Urinary bladder (tissue), 4 donors: ENCODE measurements around the gene MKRN2. TPM values are rescaled to one million over a fixed set of nuclear protein-coding genes. Genes with fewer than 3 reads are reported as not detected.

Source experiments
- DNase-seq: peaks from one replicate; pipeline ENCODE4 v3.0.0-alpha.2; 2015; ENCODE audit errors: extremely low spot score
- H3K27ac ChIP-seq: one replicate; pipeline ENCODE4 v1.5.1; 2013; ENCODE audit warnings: low read depth, mild to moderate bottlenecking, moderate library complexity
- H3K36me3 ChIP-seq: one replicate; pipeline ENCODE4 v1.6.1; 2013; ENCODE audit warnings: mild to moderate bottlenecking, moderate library complexity; ENCODE audit not compliant: insufficient read depth
- H3K4me1 ChIP-seq: one replicate; pipeline ENCODE4 v1.6.1; 2013; ENCODE audit warnings: mild to moderate bottlenecking, moderate library complexity; ENCODE audit not compliant: insufficient read depth
- H3K4me3 ChIP-seq: one replicate; pipeline ENCODE4 v1.5.1; 2013; ENCODE audit warnings: low read depth, low read length
- WGBS: extraction: QIAGEN DNeasy Blood & Tissue Kit; methylation state at CpG from one replicate; pipeline ENCODE4 v1.1.7; 2013; 5-methylcytosine and 5-hydroxymethylcytosine counted together
- polyA plus RNA-seq: library from polyadenylated mRNA; stranded (reverse); fragments of 200-250 nt; gene quantifications from one replicate; pipeline ENCODE4 v1.2.3, GENCODE V29; 2013
- total RNA-seq: library from RNA; depleted of rRNA; stranded (reverse); fragments of >200 nt; gene quantifications from one replicate; pipeline ENCODE4 v1.2.3, GENCODE V29; 2014
- donor health status: healthy with polysubstance abuse.
- donor health status: healthy.

The MKRN2 gene
- total and polyA plus RNA-seq, 2 donors, result 27.8 to 33.6 TPM

GRCh38 chr3:12561397-12561796 lies 4.5 kb downstream of the MKRN2 start:
- Histone ChIP-seq H3K36me3 (no peaks in the 10 kb centered on the region), H3K4me1 (peaks cover 2% of the 10 kb centered on the region), H3K4me3 (no peak overlapping the region), H3K27ac (no peak overlapping the region)
- 86% methylated on average over 2 of the region's 2 CpGs for WGBS
- DNase-seq, result no peak

DNA sequence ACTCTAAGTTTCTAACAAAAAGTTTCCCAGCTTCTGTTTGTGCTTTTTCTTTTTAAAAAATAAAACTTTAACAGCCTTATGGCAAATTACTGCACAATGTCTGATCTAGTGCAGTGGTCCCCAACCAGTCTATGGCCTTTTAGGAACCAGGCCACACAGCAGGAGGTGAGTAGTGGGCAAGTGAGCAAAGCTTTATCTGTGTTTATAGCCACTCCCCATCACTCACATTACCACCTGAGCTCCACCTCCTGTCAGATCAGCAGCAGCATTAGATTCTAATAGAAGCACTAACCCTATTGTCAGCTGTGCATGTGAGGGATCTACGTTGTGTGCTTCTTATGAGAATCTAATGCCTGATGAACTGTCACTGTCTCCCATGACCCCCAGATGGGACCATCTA lies 5.6 kb downstream of the MKRN2 start:
- peaks cover 2% of the 10 kb centered on the region for H3K4me1 ChIP-seq
- no peak overlapping the region for H3K4me3 ChIP-seq
- no peaks in the 10 kb centered on the region for H3K36me3 ChIP-seq
- WGBS, result 68% methylated on average over 1 of the region's 1 CpG
- no peak overlapping the region for H3K27ac ChIP-seq
- DNase-seq, result no peak

DNA sequence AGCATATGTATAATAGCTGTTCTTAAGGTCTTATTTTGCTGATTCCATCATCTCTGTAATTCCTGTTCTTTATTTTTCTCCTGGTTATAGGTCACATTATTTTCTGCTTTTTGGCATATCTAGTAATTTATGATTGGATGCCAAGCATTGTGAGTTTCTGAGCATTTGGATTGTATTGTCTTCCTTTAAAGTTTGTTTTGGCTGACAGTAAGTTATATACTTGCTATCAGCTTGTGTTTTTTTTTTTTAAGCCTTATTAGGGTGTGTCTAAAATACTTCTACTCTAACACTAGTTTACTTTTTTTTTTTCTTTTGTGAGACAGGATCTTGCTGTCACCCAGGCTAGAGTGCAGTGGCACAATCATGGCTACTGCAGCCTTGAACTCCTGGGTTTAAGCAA lies 10.1 kb downstream of the MKRN2 start:
- no peaks in the 10 kb centered on the region for H3K4me1 ChIP-seq
- DNase-seq, result no peak
- no peak overlapping the region for H3K4me3 ChIP-seq
- H3K36me3 ChIP-seq, result peaks cover 5% of the 10 kb centered on the region
- H3K27ac ChIP-seq, result no peak overlapping the region

DNA sequence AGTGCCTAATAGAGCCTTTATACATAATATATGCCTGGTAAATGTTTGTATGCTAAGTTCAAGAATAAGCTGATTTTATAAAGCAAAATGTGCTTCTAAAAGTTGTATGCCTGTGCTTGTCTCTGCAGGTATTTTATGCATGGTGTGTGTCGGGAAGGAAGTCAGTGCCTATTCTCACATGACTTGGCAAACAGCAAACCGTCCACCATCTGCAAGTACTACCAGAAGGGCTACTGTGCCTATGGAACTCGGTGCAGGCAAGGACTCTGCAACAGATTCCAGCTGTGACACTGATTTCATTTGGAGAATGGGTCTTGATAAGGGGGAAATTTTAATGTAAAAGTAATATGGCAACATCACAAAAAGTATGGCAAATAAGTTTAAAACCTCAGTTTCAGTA lies 11.9 kb downstream of the MKRN2 start:
- Histone ChIP-seq H3K4me1 (no peaks in the 10 kb centered on the region), H3K27ac (no peak overlapping the region), H3K36me3 (peaks cover 6% of the 10 kb centered on the region), H3K4me3 (no peak overlapping the region)
- no peak for DNase-seq
- 70% methylated on average over 3 of the region's 3 CpGs for WGBS

DNA sequence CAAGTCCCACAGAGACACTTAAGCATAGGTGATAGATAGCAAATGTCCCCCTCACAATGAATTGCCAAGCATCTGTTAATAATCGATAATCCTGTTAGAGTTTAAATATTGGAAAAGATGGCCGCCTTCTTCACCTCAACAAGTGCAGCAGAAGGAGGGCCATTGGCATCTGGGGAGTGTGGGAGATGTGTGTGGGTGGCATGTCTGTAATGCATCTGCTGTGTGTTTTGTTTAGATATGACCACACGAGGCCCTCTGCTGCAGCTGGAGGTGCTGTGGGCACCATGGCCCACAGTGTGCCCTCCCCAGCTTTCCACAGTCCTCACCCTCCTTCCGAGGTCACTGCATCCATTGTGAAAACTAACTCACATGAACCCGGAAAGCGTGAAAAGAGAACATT lies 12.9 kb downstream of the MKRN2 start:
- WGBS, result 89% methylated on average over 6 of the region's 6 CpGs
- peaks cover 9% of the 10 kb centered on the region for H3K36me3 ChIP-seq
- H3K4me3 ChIP-seq, result no peak overlapping the region
- DNase-seq, result no peak
- no peak overlapping the region for H3K27ac ChIP-seq
- H3K4me1 ChIP-seq, result no peaks in the 10 kb centered on the region

DNA sequence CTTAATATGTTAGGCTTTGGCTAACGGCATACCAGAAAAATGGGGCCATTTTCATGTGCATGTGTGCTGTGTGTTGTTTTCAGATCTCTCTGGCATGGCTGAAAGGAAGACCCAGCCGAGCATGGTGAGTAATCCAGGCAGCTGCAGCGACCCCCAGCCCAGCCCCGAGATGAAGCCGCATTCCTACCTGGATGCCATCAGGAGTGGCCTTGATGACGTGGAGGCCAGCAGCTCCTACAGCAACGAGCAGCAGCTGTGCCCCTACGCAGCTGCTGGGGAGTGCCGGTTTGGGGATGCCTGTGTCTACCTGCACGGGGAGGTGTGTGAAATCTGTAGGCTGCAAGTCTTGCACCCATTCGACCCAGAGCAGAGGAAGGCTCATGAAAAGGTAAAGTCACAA lies 15.1 kb downstream of the MKRN2 start:
- 93% methylated on average over 11 of the region's 11 CpGs for WGBS
- peaks cover 11% of the 10 kb centered on the region for H3K36me3 ChIP-seq
- no peak for DNase-seq
- no peak overlapping the region for H3K4me3 ChIP-seq
- no peaks in the 10 kb centered on the region for H3K4me1 ChIP-seq
- H3K27ac ChIP-seq, result no peak overlapping the region

GRCh38 chr3:12574131-12574530 lies 17.2 kb downstream of the MKRN2 start:
- peaks cover 10% of the 10 kb centered on the region for H3K36me3 ChIP-seq

DNA sequence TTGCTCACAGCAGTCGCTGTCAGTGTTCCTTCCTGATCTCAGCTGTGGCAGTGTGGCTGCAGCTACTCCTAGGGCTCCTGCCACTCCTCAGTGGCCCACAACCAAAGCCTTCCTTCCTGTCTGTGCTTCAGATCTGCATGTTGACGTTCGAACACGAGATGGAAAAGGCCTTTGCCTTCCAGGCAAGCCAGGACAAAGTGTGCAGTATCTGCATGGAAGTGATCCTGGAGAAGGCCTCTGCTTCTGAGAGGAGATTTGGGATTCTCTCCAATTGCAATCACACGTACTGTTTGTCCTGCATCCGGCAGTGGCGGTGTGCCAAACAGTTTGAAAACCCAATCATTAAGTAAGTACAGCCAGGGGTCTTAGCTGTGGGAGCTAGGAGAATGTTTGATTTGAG lies 17.8 kb downstream of the MKRN2 start:
- H3K27ac ChIP-seq, result no peak overlapping the region
- no peaks in the 10 kb centered on the region for H3K4me1 ChIP-seq
- H3K36me3 ChIP-seq, result peaks cover 10% of the 10 kb centered on the region
- WGBS, result 68% methylated on average over 7 of the region's 7 CpGs
- H3K4me3 ChIP-seq, result no peak overlapping the region
- no peak for DNase-seq

More at GRCh38 chr3:12574131-12574530, 17.2 kb downstream of the MKRN2 start:
- H3K27ac ChIP-seq, result no peak overlapping the region
- H3K4me1 ChIP-seq, result no peaks in the 10 kb centered on the region
- 94% methylated on average over 6 of the region's 6 CpGs for WGBS
- no peak for DNase-seq
- no peak overlapping the region for H3K4me3 ChIP-seq

- no peak overlapping the region for H3K4me3 ChIP-seq
- no peak for DNase-seq
- no peaks in the 10 kb centered on the region for H3K4me1 ChIP-seq
- peaks cover 8% of the 10 kb centered on the region for H3K36me3 ChIP-seq
- WGBS, result 90% methylated on average over 5 of the region's 5 CpGs
- H3K27ac ChIP-seq, result no peak overlapping the region
These were observed 20.5 kb downstream of the MKRN2 start for GRCh38 chr3:12577379-12577778.

DNA sequence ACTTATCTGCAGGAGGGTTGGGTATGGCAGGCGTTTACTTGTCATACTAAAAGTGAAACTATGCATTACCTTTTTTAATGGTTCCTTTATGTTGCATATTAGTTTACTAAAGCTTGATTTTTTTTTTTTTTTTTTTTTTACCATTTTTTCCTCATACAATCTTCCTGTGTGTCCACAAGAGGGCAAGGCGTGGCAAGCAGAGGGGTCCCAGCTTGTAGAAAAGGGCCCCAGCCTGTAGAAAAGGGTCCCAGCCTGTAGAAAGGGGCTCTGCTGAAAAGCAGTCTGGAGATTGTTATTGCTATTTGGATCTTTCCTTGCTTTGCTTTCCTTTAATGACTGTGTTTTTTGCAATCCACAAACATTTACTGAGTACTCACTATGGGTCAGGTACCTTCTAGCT lies 21.9 kb downstream of the MKRN2 start:
- H3K27ac ChIP-seq, result no peak overlapping the region
- no peaks in the 10 kb centered on the region for H3K4me1 ChIP-seq
- no peak overlapping the region for H3K4me3 ChIP-seq
- DNase-seq, result no peak
- peaks cover 6% of the 10 kb centered on the region for H3K36me3 ChIP-seq
- 84% methylated on average over 2 of the region's 2 CpGs for WGBS

DNA sequence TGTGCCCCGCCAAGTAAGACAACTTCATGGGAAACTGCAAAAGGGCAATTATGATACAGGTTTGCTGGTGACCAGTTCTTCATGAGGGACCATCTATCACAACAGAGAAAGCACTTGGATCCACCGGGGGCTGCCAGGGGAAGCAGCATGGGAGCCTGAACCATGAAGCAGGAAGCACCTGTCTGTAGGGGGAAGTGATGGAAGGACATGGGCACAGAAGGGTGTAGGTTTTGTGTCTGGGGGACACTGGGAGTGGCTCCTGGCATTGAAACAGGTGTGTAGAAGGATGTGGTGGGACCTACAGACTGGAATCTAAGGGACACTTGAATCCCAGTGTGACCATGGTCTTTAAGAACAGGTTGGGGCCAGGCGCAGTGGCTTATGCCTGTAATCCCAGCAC lies 22.6 kb downstream of the MKRN2 start:
- 87% methylated on average over 3 of the region's 3 CpGs for WGBS
- DNase-seq, result no peak
- no peak overlapping the region for H3K27ac ChIP-seq
- peaks cover 3% of the 10 kb centered on the region for H3K36me3 ChIP-seq
- H3K4me3 ChIP-seq, result no peak overlapping the region
- no peaks in the 10 kb centered on the region for H3K4me1 ChIP-seq

DNA sequence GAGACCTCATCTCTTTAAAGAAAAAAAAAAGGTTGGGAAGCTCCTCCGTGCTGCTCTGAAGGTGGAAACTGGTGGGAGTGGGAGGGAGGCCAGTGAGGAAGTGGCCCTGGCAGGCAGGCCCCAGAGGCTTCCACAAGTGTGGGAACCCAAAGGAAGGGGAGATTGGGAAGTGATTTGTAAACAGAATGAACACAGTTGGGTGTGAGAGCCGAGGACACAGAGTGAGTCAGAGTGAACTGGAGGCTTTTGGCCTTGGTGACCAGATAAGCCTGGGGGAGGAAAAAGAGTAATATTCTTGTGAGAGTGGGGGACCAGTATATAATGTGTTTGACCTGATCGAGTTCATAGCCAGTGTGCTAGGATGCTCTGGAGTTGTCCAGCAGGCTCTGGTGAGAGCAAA lies 23.0 kb downstream of the MKRN2 start:
- no peak for DNase-seq
- 59% methylated on average over 3 of the region's 3 CpGs for WGBS
- peaks cover 3% of the 10 kb centered on the region for H3K36me3 ChIP-seq
- H3K4me3 ChIP-seq, result no peak overlapping the region
- no peaks in the 10 kb centered on the region for H3K4me1 ChIP-seq
- H3K27ac ChIP-seq, result no peak overlapping the region

GRCh38 chr3:12582730-12583129 lies 25.8 kb downstream of the MKRN2 start:
- WGBS, result 85% methylated on average over 4 of the region's 4 CpGs
- Histone ChIP-seq H3K27ac (no peak overlapping the region), H3K36me3 (no peaks in the 10 kb centered on the region), H3K4me1 (no peaks in the 10 kb centered on the region), H3K4me3 (no peak overlapping the region)
- DNase-seq, result no peak

- Histone ChIP-seq H3K36me3 (no peaks in the 10 kb centered on the region), H3K4me1 (no peaks in the 10 kb centered on the region), H3K27ac (no peak overlapping the region), H3K4me3 (no peak overlapping the region)
- no peak for DNase-seq
These were observed 26.4 kb downstream of the MKRN2 start for GRCh38 chr3:12583280-12583679.

DNA sequence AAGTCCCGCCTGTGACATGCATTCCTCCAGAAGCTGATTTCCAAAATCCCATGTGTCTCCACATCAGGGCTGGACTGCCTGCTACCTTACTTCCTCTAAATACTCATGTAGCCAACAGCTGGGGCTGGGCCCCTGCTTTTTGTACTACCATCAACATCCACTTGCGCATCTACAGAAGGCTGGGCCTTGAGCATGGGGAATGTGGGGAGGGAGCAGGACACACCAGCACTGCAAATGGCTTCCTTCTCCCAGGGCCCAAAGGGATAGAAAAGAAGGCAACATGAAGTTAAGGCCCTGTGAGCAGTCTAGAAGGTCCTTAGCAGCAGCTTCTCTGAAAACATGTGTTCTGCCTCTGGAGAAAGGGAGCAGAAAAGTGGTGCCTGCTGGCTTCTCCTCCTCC lies 27.2 kb downstream of the MKRN2 start:
- Histone ChIP-seq H3K4me3 (no peak overlapping the region), H3K36me3 (no peaks in the 10 kb centered on the region), H3K27ac (no peak overlapping the region), H3K4me1 (no peaks in the 10 kb centered on the region)
- 93% methylated on average over 2 of the region's 2 CpGs for WGBS
- no peak for DNase-seq
